22Rv1 (cell line): Measurements from ENCODE around the gene EEF1A1.

ENCODE experiments used
- CTCF ChIP-seq: fragments of 450-650 bp; IDR thresholded peaks from 2 replicates; pipeline ENCODE4 v1.5.1; 2017; ENCODE audit warnings: mild to moderate bottlenecking
- ZFX ChIP-seq: fragments of 450-650 bp; IDR thresholded peaks from 2 replicates; pipeline ENCODE4 v1.6.1; 2017; ENCODE audit warnings: antibody characterized with exemption, borderline replicate concordance

GRCh38 chr6:73476723-73477122 is 44.1 kb downstream of the EEF1A1 start:
- TF ChIP-seq CTCF (no peak), ZFX (no peak)
